NCI-H2196 treated with DMSO at 0.1 percent for 48 hours (cell line): ENCODE measurements around the gene TDRD9.
"Not testable (repeated sequence)": the region's sequence is repeated elsewhere in the genome, so short reads cannot be mapped to it uniquely, and the experiment has no call there.

Experiments used
- DNase-seq: peaks from one replicate; lab custom pipeline; 2025; ENCODE audit not compliant: unreplicated experiment; lab: John Stamatoyannopoulos, UW

The TDRD9 gene

DNA sequence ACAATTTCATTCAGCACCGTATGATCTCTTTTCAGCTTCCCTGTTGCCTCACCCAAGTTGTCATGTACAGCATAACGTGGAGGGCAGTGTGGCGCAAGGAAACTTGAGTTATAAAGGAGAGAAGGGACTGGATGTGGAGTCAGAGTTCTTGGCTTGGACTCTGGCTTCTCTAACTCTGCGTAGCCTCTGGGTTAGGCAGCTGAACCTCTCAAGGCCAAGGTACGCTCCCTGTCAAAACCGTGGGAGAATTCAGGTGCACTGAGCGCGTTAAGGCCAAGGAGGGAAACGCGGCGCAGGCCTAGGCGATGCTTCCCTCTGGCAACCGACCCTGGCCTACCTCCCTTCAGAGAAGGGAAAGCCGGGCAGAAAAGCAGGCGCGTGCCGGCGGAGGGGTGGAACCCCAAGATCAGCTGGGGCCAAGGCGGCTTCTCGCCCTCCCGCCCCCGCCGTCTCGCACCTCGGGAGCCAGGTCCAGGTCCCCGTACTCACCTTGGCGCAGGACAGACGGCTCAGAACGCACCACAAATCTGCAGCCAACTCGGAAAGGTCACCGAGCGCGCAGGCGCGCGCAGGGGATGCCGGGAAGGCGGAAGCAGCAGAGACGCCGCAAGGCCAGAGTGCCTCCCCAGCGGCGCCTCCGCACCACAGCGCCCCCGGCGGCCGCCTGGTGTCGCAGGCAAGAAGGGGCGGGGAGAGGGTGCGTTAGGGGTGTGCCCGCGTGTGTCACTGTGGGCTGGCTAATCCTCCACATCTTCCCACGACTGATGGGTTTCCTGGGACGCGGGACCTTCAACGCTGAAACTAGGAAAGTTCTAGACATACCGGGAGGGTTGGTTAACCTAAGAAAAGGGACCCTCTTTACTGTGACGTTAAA, 7.0 kb upstream of the TDRD9 start:
- DNase-seq = peak; percentile 59

DNA sequence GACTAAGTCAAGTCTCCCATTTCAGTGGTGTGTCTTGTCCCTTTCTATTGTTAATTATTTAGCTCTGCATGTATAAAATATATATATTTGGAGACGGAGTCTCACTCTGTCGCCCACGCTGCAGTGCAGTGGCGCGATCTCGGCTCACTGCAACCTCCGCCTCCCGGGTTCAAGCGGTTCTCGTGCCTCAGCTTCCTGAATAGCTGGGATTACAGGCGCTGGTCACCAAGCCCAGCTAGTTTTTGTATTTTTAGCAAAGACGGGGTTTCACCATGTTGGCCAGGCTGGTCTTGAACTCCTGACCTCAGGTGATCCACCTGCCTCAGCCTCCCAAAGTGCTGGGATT, 6.4 kb upstream of the TDRD9 start:
- DNase-seq = not testable (repeated sequence)

DNA sequence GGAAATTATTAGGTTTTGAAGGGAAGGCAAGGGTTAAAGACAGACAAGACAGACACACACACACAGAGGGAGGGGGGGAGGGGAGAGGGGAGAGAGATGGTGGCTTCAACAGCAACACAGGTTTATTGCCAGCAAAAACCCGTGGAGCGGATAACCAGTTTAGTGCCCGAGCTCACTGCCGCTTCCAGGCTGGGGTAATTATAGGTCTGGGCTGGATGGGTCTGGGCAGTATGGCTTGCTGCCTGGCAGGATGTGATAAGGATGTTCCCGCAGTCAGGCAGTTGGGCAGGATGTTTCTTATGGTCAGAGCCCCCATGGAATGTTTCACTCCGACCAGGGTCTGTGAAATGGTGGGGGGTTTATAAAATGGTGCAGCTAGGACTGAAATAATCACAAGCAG, 4.4 kb upstream of the TDRD9 start:
- DNase-seq = no peak

- DNase-seq = no peak
Observed at GRCh38 chr14:103925316-103925715, 2.9 kb upstream of the TDRD9 start.

- no peak for DNase-seq
Observed at GRCh38 chr14:103927566-103927965, 690 bp upstream of the TDRD9 start.

DNA sequence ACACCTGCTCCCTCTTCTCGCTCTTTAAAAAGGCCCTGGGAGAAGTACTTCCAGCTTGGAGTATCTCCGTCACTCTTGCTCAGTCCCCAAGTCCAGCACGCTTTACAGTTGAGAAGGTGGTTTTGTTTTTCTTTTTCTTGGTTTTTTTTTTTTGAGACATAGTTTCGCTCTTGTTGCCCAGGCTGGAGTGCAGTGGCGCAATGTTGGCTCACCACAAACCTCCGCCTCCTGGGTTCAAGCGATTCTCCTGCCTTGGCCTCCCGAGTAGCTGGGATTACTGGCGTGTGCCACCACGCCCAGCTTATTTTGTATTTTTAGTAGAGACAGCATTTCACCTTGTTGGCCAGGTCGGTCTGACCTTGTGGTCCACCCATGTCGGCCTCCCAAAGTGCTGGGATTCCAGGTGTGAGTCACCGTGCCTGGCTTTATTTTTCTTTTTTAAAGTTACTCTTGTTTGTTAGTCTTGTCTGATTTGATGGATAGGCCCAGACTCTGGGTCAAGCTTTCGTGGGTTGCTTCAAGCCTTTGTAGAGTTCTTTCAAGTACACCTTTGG, 1.9 kb downstream of the TDRD9 start:
- no peak for DNase-seq

GRCh38 chr14:103931422-103931821, 3.2 kb downstream of the TDRD9 start:
- no peak for DNase-seq

DNA sequence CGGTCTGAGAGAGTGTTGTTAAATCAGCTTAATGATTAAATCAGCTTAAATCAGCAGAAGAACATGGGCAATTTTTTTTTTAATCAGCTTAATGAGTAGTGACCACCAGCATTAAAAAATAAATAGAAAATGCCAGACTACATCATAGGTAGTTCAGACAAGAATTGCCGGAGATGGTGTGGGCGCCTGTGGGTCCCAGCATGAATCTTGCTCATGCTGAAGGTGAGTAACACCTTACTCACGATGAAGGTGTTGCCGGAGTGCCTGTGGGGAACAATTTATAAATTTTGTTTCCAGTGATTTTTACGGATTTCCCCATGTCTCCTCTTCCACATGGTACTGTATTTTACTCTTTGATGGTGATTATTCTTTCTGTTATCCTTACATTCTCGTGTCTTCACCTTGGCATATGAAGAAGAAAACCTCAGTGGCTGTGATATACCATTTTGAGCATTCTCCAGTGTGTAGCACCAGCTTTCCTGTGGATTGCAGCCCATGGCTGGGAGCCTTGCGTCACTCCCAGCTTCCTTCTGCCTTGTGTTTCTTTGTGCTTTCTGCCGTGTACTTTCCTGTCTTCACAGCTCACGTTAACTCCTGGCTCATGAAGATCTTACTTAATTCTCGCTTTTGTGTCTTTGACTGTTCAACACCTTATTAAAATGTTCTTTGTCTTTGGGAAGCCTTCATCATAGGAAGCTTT, 4.7 kb downstream of the TDRD9 start:
- no peak for DNase-seq

- no peak for DNase-seq
Observed at GRCh38 chr14:103935102-103935501, 6.8 kb downstream of the TDRD9 start.

DNA sequence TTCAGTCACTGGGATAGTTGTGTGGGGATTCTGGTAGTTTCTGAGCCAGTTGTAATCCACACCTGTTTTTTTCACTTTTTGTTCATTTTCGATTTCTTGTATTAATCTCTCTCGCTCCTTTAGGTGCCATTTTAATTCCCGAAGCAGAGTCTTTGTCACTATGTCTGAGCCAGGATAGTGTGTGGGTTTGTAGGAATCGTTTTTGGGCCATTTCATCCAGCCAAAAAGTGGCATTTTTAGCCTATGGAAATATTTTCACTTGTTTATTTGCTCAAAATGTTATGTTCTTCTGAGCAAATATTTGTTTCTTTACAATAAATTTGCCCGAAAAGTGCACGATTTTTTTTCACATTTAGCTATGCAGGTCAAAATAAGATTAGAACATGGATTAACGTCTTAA, 13.2 kb downstream of the TDRD9 start:
- no peak for DNase-seq

DNA sequence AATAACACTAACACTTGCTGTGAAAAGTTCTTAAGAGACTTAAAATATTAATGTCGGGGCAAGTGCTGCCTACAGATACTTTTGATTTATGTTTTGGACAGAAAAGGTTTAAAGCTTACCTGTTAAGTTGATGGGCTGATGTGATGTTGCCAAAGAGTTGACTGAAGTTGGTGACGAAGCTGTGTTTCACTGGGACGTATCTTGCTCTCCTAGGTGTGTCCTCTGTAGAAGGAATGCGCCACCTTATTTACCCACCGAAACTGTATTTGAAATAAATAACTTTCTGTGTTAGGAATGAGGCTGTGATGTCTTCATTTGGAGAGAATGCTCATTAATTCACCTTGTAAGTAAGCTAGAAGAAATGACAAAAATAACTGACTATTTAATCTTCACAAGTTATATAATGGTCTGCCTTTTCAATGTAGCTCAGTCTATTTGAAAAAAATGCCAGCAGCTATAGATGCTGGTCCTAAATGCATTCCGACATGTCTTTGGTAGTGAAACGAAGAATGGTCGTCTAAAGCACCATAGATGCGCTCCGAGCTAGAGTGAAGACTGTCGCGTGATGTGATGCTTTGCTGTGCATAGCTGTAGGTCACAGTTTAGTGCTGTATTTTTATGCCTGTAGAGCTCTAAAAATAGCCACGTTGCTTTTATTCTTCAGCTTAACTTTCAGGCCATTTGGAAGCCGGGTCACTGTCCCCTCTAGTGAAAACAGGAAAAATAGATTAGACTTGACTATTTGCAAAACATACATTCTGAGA, 13.9 kb downstream of the TDRD9 start, which contains the start of gene RD3L:
TSS of gene RD3L (minus strand) at position 557 of the 764 bp plus-strand sequence. CDS start 834 bp downstream, outside the sequence.
- DNase-seq = no peak

DNA sequence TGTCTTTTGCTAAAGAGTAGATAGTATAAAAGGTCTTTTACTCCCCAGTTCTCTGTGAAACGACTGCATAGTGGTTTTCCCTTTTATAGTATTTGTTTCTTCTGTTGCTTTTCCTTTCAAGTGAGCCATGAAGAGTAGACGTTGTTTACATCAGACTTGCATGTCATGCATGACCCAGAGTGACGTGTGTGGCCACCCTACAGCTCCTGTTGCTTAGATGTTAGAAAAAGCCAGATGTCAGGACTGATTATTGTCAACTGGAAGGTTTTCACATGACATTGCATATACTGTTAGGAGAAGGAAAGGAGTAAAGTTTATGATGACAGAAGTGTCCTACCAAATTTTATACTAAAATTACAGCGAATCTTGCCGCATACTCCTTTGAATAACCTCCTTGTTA, 15.4 kb downstream of the TDRD9 start:
- no peak for DNase-seq

DNA sequence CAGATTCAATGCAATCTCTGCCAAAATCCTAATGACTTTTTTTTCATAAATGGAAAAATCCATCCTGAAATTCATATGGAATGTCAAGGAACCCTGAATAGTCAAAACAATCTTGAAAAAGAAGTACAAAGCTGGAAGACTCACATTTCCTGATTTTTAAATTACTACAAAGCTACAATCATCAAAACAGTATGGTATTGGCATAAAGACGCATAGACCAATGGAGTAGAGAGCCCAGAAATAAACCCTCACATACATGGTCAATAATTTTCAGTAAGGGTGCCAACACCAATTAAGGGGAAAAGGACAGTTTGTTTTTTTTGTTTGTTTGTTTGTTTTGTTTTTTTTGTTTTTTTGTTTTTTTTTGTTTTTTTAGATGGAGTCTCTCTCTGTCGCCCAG, 18.7 kb downstream of the TDRD9 start:
- no peak for DNase-seq

DNA sequence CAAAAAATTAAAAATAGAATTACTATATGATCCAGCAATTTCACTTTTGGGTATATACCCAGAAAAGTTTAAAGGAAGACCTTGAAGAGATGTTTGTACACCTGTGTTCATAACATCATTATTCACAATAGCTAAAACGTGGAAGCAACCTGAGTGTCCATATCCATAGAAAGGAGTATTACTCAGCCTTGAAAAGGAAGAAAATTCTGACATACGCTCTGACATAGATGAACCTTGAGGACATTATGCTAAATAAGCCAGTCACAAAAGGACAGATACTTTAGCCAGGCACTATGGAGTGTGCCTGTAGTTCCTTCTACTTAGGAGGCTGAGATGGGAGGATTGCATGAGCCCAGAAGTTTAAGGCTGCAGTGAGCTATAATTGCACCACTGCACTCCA, 20.2 kb downstream of the TDRD9 start:
- no peak for DNase-seq

DNA sequence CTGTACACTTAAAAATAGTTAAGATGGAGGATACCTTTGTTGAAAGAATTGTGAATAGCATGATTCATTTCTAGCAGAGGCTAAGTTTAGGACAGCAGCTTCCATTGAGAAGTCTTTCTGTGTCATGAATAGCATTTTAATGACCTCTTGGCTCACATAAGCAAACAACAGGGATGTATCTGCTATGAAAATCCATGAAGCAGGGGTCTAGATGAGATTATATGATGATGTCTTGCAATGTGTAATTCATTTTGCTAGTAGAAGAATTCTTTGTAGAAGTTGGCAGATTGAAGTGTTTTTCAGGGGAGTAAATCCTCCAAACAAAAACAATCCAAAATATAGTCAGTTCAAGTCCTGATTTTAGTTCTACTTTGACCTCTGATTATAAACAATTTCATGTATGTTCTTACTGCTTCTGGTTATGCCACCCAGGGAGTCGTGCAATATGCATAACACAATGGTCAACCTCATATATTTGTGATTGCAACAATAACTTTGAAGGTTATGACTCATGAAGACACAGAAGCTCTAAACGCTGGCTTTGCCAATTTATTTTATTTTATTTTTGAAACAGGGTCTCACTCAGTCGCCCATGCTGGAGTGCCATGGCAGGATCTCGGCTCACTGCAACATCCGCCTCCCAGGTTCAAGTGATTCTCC, 21.0 kb downstream of the TDRD9 start:
- DNase-seq = no peak

- no peak for DNase-seq
Observed at GRCh38 chr14:103960457-103961055, 32.3 kb downstream of the TDRD9 start.

- no peak for DNase-seq
Observed at GRCh38 chr14:103961928-103962578, 33.8 kb downstream of the TDRD9 start.

DNA sequence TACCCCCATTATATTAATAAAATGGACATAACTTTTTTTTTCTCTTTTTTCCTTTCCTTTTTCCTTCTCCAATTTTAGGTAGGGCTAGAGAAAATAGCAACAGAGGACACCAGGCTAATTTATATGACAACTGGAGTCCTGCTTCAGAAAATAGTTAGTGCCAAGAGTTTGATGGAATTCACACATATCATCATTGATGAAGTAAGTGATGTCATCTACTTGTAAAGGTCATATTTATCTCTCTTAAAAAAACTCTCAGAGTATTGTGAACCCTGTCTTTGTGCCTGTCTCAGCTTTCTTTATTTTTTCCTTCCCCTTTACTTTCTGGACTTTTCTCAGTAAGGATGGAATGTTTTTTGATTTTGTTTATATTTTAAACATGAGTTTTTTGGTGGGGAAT, 38.4 kb downstream of the TDRD9 start:
- DNase-seq = no peak

GRCh38 chr14:103969961-103970360, 41.7 kb downstream of the TDRD9 start:
- no peak for DNase-seq

- DNase-seq = no peak
Observed at GRCh38 chr14:103973354-103973753, 45.1 kb downstream of the TDRD9 start.
